ENCODE results near the gene VPS4A.

The VPS4A gene

GRCh38 chr16:69310653-69311532 is at the start of gene VPS4A:
Gene VPS4A, plus strand, starts transcription at chr16:69311350. Its CDS starts 162 bp downstream, at chr16:69311512.
- ChIA-PET CTCF (interaction anchor here (0.6 kb wide), 1 partner anchor 32 kb away, joined by 3 read pairs; no protein-coding TSS in a partner anchor), POLR2A (no interaction called here)
- peak; percentile 99 for DNase-seq (ENCODE audit: extremely low spot score)
- TF ChIP-seq SP1 (IDR thresholded peaks at IDR 0.05) (no peak), ZNF384 (IDR thresholded peaks at IDR 0.05) (no peak), PKNOX1 (IDR thresholded peaks at IDR 0.05) (peak; percentile 92), FOXM1 (IDR thresholded peaks at IDR 0.05; ENCODE audit: borderline replicate concordance) (0 out of 2 replicates have a peak, but pooled peaks have one; percentile 8), ELF4 (IDR thresholded peaks at IDR 0.05) (0 out of 2 replicates have a peak, but pooled peaks have one; percentile 24), ARNT (IDR thresholded peaks at IDR 0.05) (peak; percentile 61; the same call in 1 of the 2 replicates), HDGF (IDR thresholded peaks at IDR 0.05; ENCODE audit: borderline replicate concordance) (no peak)

GRCh38 chr16:69266334-69267063 is 44.7 kb upstream of the VPS4A start:
- ChIA-PET CTCF (no interaction called here), POLR2A (no interaction called here)
- DNase-seq (ENCODE audit: extremely low spot score): no peak
- TF ChIP-seq LEF1 (IDR thresholded peaks at IDR 0.05; ENCODE audit: borderline replicate concordance): no peak
- TF ChIP-seq TARDBP (IDR thresholded peaks at IDR 0.05): no peak
- TF ChIP-seq ZNF384 (IDR thresholded peaks at IDR 0.05): no peak
- TF ChIP-seq SP1 (IDR thresholded peaks at IDR 0.05): no peak
- no peak for TF ChIP-seq PKNOX1 (IDR thresholded peaks at IDR 0.05)
- TF ChIP-seq ELF4 (IDR thresholded peaks at IDR 0.05): no peak
- TF ChIP-seq FOXM1 (IDR thresholded peaks at IDR 0.05; ENCODE audit: borderline replicate concordance): no peak

GRCh38 chr16:69267633-69268032 is 43.5 kb upstream of the VPS4A start:
- no peak for TF ChIP-seq FOXK2 (IDR thresholded peaks at IDR 0.05)
- no peak for TF ChIP-seq ZNF384 (IDR thresholded peaks at IDR 0.05)
- no peak for TF ChIP-seq SP1 (IDR thresholded peaks at IDR 0.05)
- no peak for TF ChIP-seq ELF4 (IDR thresholded peaks at IDR 0.05)
- TF ChIP-seq NFRKB (IDR thresholded peaks at IDR 0.05): no peak
- TF ChIP-seq FOXA1 (IDR thresholded peaks at IDR 0.05): no peak
- TF ChIP-seq ARNT (IDR thresholded peaks at IDR 0.05): no peak
- TF ChIP-seq TARDBP (IDR thresholded peaks at IDR 0.05): no peak
- TF ChIP-seq CTBP1 (IDR thresholded peaks at IDR 0.05; ENCODE audit: borderline replicate concordance): no peak
- TF ChIP-seq L3MBTL2 (conservative IDR thresholded peaks at IDR 0.05): no peak
- TF ChIP-seq BHLHE40 (IDR thresholded peaks at IDR 0.05; ENCODE audit: borderline replicate concordance): no peak
- no peak for TF ChIP-seq HDGF (IDR thresholded peaks at IDR 0.05; ENCODE audit: borderline replicate concordance)
- TF ChIP-seq LEF1 (IDR thresholded peaks at IDR 0.05; ENCODE audit: borderline replicate concordance): no peak
- no peak for TF ChIP-seq FOXM1 (IDR thresholded peaks at IDR 0.05; ENCODE audit: borderline replicate concordance)
- TF ChIP-seq SUZ12 (IDR thresholded peaks at IDR 0.05): no peak
- POLR2A ChIA-PET: no interaction called here
- no peak for DNase-seq (ENCODE audit: extremely low spot score)
- CTCF ChIA-PET: no interaction called here

GRCh38 chr16:69270395-69270794 is 40.8 kb upstream of the VPS4A start:
- POLR2A ChIA-PET: no interaction called here
- CTCF ChIA-PET: interaction anchor here (0.6 to 1.4 kb wide), 3 partner anchors 88 to 138 kb away, joined by 3 to 4 read pairs (median 4); no protein-coding TSS in a partner anchor
- TF ChIP-seq PKNOX1 (IDR thresholded peaks at IDR 0.05): no peak
- no peak for TF ChIP-seq SP1 (IDR thresholded peaks at IDR 0.05)
- no peak for TF ChIP-seq SUZ12 (IDR thresholded peaks at IDR 0.05)
- no peak for TF ChIP-seq BHLHE40 (IDR thresholded peaks at IDR 0.05; ENCODE audit: borderline replicate concordance)
- no peak for TF ChIP-seq ELF4 (IDR thresholded peaks at IDR 0.05)
- TF ChIP-seq HDGF (IDR thresholded peaks at IDR 0.05; ENCODE audit: borderline replicate concordance): no peak
- TF ChIP-seq ZNF384 (IDR thresholded peaks at IDR 0.05): no peak
- no peak for TF ChIP-seq FOXK2 (IDR thresholded peaks at IDR 0.05)
- no peak for TF ChIP-seq L3MBTL2 (conservative IDR thresholded peaks at IDR 0.05)
- TF ChIP-seq ARNT (IDR thresholded peaks at IDR 0.05): no peak
- no peak for TF ChIP-seq FOXA1 (IDR thresholded peaks at IDR 0.05)
- no peak for TF ChIP-seq FOXM1 (IDR thresholded peaks at IDR 0.05; ENCODE audit: borderline replicate concordance)
- no peak for DNase-seq (ENCODE audit: extremely low spot score)

GRCh38 chr16:69270831-69271230 is 40.3 kb upstream of the VPS4A start:
- CTCF ChIA-PET: interaction anchor here (1.4 kb wide), 1 partner anchor 120 kb away, joined by 4 read pairs; no protein-coding TSS in a partner anchor
- DNase-seq (ENCODE audit: extremely low spot score): no peak
- POLR2A ChIA-PET: no interaction called here
- TF ChIP-seq LEF1 (IDR thresholded peaks at IDR 0.05; ENCODE audit: borderline replicate concordance): no peak
- no peak for TF ChIP-seq FOXA1 (IDR thresholded peaks at IDR 0.05)
- no peak for TF ChIP-seq BHLHE40 (IDR thresholded peaks at IDR 0.05; ENCODE audit: borderline replicate concordance)
- TF ChIP-seq SUZ12 (IDR thresholded peaks at IDR 0.05): no peak
- no peak for TF ChIP-seq ARNT (IDR thresholded peaks at IDR 0.05)
- no peak for TF ChIP-seq L3MBTL2 (conservative IDR thresholded peaks at IDR 0.05)
- TF ChIP-seq FOXM1 (IDR thresholded peaks at IDR 0.05; ENCODE audit: borderline replicate concordance): no peak
- no peak for TF ChIP-seq ZNF384 (IDR thresholded peaks at IDR 0.05)

Data from HEK293T (cell line).